Endometrium (tissue), 2 donors: ENCODE data around the gene GRAMD1A.

Experiments
- FAIRE-seq: peaks from 2 replicates; lab custom pipeline; 2012; peaks lifted over from hg19 to GRCh38; lab: Jason Lieb, UNC
- donor health status: control.
- donor health status: control.

Gene GRAMD1A

GRCh38 chr19:35075202-35076025 is 75.3 kb downstream of the GRAMD1A start:
- FAIRE-seq, result no peak

GRCh38 chr19:35076026-35076370 is 75.9 kb downstream of the GRAMD1A start:
- FAIRE-seq, result no peak
